ENCODE results near the gene RAB27A.
"Not testable (repeated sequence)": the region's sequence is repeated elsewhere in the genome, so short reads cannot be mapped to it uniquely, and the experiment has no call there.

GRCh38 chr15:55286442-55287189, 3.0 kb downstream of the RAB27A start:
- TF ChIP-seq, protein P1, sequence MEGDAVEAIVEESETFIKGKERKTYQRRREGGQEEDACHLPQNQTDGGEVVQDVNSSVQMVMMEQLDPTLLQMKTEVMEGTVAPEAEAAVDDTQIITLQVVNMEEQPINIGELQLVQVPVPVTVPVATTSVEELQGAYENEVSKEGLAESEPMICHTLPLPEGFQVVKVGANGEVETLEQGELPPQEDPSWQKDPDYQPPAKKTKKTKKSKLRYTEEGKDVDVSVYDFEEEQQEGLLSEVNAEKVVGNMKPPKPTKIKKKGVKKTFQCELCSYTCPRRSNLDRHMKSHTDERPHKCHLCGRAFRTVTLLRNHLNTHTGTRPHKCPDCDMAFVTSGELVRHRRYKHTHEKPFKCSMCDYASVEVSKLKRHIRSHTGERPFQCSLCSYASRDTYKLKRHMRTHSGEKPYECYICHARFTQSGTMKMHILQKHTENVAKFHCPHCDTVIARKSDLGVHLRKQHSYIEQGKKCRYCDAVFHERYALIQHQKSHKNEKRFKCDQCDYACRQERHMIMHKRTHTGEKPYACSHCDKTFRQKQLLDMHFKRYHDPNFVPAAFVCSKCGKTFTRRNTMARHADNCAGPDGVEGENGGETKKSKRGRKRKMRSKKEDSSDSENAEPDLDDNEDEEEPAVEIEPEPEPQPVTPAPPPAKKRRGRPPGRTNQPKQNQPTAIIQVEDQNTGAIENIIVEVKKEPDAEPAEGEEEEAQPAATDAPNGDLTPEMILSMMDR (IDR thresholded peaks at IDR 0.05): not testable (repeated sequence)
- not testable (repeated sequence) for TF ChIP-seq POLR2A (IDR thresholded peaks at IDR 0.05)

All from upper lobe of left lung (tissue), 4 donors.